Measurements from ENCODE around the gene CHDH.

CHDH gene

DNA sequence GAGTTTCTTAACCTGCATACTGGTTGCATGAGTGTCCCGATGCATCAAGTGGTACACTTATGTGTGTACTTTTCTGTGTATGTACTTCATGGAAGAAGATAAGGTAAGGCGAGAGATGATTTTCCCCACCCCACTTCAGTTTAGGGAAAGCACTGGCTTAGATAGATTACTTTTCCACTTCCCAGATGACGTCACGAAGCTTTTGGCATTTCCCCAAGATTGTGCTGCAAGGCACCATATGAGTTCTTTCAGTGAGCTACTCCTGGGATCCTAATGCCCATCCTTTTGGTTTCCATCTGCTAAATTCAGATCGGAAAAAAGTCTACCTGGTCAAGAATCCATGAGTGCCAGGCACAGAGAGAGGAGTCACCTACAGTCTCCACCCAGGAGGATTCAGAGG is 4.7 kb upstream of the CHDH start:
- no peak for DNase-seq (ENCODE audit: low spot score)

DNA sequence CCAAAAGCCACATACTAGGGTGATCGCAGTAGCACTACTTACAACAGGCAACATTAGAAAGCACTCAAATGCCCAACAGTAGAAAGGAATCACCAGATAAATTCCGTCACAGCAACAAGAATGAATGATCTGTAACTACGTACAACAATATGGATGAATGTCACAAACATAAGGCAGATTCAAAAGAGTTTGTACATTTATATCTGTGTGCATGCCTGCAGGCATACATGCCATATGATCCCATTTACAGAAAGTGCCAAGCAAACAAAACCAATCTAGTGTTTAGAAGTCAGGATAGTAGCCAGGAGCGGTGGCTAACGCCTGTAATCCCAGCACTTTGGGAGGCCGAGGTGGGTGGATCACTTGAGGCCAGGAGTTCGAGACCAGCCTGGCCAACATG is 3.7 kb upstream of the CHDH start:
- no peak for DNase-seq (ENCODE audit: low spot score)

DNA sequence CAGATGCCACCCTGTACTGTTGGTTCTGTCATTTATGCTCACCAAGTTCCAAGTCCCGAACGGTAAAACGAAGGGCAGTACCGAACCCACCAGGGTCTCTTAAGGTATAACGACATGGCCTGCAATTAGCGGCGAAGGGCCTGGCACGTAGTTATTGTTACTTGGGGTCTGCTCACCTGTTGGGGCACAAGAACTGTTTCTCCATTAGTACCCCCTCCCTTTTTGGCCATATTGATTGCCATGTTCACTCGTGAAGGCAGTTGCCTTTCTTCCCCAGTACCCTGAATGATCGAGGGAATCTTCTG is 584 bp upstream of the CHDH start:
- no peak for DNase-seq (ENCODE audit: low spot score)

DNA sequence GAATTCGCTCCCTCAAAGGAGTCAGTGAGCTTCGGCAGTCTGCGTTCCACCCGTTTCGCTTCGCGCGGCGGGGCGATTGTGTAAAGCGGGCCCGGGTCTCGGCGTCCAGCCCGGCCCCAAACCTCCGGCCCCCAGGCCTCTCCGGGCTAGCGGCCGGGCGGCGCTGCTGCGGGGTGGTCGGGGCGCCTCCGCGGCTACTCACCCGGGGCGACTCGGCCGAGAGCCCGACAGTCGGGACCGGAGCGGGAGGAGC is 412 bp downstream of the CHDH start:
- DNase-seq (ENCODE audit: low spot score): no peak

DNA sequence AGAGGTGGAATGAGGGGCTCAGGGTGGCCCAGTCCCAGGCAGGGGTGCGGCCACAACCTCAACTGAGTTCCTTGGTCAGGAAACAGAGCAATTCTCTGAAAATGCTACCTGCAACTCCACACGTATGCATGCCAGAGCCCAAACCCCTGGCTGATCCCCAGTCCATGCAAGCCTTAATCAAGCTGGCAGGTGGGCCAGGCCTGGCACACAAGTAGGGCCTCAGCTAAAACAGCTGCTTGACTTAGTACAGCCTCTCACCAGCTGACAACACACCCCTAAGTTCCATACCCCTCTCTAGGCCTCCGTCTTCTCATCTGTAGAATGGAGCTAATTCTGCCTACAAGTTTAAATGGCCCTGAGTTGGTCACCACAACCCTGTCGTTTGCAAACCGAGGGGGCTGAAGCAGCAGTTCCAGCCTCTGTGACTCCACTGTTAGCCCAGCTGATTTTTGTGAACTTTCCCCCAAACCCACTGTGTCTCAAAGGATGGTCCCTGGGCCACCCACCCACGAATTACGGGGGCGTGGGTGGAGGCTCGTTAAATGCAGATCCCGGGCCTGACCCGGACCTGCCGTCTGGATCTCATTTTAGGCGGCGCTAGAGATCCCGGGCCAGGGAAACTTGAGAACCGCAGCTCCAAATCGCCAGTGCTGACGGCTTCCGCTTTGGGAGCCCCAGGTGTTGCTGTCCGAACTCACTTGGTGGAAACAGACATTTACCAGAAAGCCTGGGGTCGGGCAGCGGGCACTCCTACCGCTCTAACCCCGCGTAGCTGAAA is 927 bp downstream of the CHDH start:
- peak; percentile 84 for DNase-seq (ENCODE audit: low spot score)

DNA sequence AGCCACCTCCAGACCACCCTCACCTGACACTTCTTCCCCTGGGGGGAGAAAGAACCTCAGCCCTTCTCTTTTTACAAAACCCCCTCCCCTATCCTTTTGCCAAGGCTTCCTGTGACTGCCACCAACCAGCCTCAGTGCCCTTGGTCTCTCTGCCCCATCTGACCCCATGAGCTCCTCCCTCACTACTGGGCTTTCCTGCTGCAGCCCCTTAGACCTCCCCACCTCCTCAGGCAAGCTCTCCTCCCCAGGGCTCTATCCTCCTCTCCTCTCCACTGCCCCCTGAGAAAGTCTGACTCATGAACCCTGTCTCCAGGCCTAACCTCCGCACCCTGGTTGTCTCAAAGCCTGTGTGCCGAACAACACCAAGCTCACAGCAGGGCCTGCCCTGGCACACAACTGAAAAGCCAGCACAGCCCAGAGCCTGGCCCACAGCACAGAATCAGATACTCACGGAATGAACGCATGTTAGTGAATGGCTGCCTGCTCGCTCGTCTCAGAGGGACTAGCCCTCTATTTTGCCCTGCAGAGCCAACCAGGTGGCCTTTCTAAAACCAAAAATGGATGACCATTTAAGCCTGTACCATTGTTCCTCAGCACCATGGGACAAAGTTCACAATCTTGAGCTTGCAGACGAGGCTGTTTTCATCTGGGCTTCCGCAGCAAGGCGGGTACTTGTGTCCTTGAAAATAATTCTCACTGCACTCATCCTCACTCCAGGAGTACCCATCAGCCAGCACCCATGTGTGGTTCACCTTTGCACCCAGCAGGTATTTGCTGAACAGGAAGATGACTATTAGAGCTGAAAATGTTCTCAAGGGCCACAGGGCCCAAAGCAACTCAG is 1.7 kb downstream of the CHDH start:
- DNase-seq (ENCODE audit: low spot score): no peak

DNA sequence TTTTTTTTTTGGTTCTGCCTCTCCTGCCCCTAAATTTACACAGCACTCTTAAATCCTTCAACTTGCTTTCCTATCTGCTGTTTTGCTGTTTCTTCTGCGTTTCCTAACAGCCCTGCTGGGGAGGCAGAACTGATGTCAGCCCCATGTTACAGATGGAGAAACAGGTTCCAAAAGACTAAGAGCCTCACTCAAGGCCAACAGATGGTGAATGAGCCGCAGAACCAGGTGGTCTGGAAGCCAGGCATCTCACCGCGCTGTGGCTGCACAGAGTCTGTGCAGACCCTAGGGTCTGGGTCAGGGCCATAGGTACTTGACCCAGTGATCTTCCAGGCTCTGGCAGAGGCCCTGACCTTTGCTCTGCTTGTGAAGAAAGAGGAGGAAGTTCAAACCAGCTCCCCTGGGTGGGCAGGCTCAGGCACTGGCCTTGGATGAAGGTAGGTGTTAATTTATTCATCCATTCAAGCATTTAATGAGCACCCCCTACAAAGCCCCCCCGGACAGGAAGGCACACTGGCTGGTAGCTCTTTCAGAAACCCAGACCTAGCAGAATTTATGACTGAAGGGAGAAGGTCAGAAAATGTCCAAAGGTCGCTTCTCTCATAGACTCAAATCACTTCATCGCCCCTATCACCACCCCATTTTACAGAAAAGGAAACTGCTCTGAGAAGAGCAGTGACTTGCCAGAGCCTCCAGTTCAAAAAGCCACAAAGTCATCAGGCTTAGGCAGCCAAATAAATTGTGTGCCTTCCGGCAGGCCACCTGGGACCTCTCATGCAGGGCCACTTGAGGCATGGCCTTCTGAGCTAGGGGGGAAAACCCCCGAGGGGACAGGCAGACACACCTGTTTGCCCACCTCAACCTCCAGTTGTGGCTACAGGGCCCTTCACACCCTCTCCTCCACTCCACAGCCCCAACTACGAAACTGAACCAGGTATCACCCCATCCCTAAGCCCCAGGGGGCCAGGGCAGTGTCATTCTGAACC is 2.7 kb downstream of the CHDH start:
- DNase-seq (ENCODE audit: low spot score): no peak

DNA sequence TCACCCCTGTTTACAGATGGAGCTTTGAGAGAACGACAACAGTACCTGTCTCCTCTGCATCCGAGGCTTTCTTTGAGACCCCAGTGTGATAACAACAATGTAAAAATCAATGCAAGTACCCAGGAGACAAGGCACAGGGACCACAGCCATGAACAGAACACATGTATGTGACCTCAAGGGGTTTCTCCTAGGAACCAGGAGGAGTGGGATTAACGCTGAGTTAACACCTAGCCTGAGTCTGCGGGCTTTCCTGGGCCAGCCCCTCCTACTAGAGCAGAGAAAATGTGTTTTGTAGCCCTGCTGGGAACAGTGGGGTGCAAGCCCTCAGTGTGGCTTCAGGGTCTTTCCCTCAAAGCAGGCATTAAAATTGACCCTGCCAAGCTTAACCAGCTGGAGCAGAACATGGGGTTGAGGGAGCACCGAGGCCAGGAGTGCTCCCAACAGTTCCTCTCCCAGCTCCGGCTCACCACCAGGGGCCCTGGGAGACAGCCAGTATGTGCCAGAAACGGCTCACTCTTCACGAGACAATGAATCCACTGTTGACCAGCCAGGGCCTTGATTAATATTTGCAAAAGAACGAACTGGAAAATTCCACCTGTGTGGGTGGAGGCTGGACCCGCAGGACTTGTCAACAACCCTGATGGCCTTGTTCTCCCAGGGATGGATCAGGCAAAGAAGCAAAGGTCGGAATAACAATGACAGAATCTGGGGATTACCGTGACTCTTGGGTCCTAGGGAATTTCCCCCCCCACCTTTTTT is 3.6 kb downstream of the CHDH start:
- peak; percentile 54 for DNase-seq (ENCODE audit: low spot score)

DNA sequence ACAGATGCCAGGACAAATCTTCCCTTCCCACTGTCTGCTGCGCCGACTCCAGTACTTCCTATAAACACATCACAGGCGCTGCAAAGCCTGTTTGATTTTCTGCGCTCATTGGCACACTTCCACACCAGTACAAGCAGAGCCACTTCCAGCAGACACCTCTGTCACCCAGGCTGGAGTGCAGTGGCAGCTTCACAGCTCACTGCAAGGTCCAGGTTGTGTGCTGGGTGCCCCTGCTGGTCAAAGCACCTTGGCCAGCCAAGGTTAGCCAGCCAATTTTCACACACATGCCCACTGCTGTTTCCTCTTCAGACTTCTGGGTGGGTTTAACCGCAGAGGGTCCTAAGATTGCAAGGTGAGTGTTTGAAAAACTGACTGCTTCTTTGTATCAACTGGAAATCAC is 4.9 kb downstream of the CHDH start:
- no peak for DNase-seq (ENCODE audit: low spot score)

DNA sequence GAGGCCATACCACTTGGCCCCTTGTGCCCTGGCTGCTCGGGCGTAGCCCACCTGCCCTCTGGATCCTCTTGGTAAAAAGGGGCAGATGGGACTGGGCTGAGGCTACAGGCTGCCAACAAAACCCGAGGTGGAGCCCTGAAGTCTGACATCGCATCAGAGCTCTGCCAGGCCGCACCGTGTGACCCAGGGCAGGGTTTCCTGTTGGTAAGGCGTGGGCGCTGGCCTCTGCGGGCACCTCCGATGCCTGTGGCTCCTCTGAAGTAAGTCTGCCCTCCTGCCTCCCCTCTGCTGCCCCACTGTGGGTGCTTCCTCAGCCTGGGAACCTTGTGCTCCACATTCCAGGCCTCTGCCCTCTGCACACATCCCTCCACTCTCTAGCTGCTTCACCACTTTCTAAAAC is 8.9 kb downstream of the CHDH start:
- no peak for DNase-seq (ENCODE audit: low spot score)

DNA sequence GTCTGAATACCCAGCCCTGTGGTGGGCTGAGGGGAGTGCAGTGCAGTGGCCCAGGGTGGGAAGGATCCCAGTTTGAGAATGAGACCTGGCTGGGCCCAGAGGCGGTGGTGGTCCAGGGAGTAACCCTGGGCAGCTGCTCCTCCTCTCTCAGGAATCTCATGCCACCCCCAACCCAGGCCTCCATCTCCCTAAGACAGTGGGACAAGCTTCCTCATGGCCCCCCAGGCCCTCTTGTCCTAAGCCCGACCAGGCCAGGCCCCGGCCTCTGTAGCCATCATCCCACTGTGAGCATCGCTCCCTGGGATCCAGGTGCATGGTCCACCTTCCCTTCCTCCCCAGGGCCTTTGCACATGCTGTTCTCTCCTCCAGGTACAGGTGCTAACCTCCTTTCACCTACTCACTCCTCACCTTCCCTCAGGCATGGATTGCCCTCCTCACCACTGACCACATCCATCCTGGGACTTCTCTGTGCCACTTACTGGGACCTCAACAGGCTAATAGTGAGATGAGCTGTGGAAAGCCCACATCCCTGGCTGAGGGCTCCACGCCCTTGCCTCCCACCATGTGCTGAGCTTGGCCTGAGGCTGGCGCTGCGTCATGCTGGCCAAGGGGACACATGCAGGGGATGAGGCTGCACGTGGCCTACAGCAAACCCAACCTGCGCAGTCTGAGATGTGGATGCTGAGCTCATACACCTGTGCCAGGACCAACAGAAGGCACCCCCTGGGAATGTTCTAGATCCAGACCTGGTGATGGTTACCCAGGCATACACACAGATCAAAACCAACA is 9.9 kb downstream of the CHDH start:
- DNase-seq (ENCODE audit: low spot score): no peak

DNA sequence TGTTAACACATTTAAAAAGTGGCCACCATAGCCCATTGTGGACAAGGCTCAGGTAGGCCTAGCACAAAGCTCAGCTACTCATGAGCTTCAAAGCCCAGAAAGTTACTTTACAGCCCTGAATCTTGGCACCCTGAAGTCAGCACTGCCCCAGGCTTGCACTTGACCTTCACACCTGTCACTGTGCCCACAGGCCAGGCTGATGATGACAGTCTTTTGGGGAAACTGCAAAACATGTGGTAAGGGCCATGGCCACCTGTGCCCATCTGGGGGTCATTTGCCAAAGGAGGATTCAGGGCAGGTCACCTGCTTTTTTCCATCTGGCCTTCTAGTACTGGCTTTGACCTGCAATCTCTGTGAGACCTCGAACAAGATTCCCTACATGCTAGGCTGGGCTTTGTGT is 11.0 kb downstream of the CHDH start:
- no peak for DNase-seq (ENCODE audit: low spot score)

DNA sequence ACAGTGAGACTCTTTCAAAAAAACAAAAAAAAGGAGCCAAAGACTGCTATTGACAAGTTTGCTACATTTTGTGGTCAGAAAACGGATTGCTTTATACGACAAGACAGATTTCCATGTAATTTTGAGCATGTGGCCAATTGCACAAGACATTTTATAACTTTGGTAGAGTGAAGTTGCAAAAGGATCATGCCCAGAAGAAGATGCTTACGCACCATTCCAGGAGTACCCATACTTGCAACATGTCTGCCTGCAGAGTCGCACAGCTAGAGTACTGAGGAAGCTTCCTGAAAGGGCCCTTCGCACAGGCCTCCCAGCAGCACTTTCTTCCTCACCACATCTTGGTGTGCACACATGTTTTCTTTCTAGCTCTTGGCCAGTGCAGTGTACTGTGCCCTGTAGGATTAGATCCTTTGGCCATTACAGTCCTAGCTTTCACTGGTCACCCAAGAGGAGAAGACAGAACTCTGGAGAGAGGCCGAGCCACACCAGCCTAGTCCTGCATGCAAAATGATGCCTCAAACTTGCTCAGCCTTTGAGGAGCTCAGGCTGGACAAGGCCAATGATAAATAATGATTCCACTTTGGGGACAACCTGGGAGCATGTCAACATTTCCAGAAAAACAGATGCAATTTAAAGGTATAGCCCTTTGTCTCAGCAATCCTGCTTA is 11.7 kb downstream of the CHDH start:
- no peak for DNase-seq (ENCODE audit: low spot score)

DNA sequence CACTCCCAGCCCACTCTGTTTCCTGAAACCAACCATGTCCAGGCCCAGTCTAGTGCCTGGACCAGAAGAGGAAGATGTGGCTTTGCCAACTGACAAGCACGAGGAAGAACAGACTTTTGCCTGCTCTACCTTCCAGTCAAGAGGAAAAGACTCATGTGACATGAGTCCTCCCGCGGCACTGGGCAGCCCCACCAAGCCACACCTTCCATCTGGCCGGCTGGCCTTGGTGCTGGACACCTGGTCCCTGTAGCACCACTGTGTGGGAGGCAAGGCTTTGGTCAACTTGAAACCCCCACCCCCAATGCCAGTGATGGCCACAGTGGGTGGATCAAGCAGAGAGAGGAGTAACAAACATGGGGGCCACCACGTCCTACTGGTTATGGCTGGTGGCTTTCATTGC is 12.5 kb downstream of the CHDH start:
- no peak for DNase-seq (ENCODE audit: low spot score)

DNA sequence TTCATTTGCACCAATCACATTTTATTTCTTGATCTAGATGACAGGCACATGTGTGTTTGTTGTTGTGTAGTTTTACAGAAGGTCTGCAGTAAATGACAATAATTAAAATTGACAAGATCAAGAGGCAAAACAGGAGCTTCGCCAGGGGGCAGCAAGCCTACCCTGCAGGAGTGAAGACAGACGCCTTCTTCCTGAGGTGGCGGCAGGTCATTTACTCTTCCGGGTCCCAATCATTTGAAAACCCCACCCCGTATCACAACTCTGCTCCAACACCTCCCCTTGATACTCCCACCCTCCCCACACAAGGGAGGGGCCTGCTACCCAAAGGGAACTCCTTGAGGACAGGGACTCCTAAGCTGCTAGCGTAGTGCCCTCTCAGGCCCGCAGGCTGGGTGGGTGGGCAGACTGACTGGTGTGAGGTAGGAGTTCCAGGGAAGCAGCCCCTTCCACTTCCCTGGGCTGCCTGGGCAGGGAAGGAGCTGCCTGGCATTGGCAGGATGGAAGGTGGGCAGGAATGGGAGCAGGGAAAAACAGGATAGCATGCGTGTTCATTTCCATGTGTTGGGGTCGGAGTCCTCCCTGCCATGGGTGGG is 13.1 kb downstream of the CHDH start:
- no peak for DNase-seq (ENCODE audit: low spot score)

DNA sequence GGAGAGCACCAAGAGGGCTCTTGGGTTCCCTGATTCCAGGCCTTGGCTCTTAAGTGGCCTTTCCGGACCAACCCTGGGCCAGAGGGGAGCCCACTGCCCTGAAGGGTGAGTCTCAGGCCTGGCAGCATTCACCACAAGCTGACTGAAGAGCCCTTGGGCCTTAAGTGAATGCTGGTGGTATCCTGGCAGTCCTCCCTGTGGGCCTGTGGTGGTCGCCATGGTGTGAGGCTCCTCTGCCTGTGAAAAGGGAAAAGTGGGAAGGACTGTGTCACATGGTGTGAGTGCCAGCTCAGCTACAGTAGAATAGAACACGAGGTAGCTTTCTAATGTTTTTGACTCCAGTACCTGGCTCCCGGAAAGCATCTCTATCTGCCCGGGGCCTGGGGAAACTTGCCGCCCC is 15.3 kb downstream of the CHDH start:
- no peak for DNase-seq (ENCODE audit: low spot score)

DNA sequence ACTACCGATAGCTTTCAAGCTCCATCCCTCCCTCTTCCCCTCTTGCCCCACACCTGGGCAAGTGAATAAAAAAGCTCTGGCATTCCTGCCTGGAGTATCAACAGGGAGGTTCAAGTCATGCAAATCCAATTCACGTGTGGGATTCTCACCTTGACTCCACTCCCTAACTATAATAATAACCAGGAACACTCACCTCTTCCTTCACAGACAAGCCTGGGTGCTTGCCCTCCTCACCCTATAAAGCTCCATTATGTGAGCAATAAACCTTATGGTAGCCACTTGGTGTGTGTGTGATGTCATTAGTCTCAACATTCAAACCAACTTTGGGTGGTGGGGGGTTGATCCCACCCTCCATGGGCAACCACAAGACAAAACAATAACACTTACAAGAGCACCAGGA is 16.6 kb downstream of the CHDH start:
- no peak for DNase-seq (ENCODE audit: low spot score)

DNA sequence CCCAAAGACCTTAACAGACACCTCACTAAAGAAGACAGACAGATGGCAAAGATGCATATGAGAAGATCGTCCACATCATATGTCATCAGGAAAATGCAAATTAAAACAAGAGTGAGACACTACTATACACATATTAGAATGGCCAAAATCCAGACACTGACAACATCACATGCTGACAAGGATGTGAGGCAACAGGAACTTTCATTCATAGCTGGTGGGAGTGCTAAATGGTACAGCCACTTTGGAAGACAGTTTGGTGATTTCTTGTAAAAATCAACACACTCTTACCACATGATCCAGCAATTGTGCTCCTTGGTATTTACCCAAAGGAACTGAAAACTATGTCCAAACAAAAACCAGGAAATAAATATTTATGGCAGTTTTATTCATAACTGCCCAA is 17.6 kb downstream of the CHDH start:
- no peak for DNase-seq (ENCODE audit: low spot score)

DNA sequence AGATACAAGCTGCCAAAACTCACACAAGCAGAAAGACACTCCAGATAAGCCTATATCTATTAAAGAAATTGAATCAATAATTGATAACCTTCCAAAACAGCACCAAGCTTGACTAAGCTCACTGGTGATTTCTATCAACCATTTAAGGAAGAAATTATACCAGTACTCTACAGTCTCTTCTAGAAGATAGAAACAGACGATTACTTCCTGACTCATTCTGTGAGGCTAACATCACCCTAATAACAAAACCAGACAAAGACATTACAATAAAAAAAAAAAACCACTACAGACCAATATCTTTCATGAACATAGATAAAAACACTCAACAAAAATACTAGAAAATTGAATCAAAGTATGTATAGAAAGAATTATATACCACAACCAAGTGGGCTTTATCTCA is 20.2 kb downstream of the CHDH start:
- DNase-seq (ENCODE audit: low spot score): no peak

DNA sequence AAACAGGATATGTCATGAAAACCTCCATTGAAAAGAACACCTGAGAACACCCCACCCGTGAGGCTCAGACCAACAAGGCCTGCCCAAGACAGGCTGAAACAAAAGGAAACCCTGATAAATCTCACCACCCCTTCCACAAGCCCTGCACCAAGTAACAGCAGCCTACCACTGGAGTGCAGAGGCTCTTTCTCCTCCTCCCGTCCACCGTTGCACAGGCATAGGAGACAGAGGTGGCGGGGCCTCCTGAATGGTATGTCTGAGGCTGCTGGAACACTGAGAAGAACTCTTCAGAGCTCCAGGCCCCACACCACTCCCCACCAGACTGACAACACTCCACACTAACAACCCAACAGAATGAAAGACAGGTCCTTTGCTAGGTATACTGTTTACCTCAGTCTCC is 21.4 kb downstream of the CHDH start:
- DNase-seq (ENCODE audit: low spot score): no peak
